ENCODE results near the gene SLC2A1.

Gene SLC2A1

GRCh38 chr1:42992054-42992571, 33.4 kb upstream of the SLC2A1 start:
- H3K4me1 Mint-ChIP-seq, result peaks cover 9 to 11% of the 10 kb centered on the region in 2 donors
- no peak for DNase-seq
- ATAC-seq (replicated peaks), result no peak
- H3K4me3 Mint-ChIP-seq, result no peak overlapping the region
- H3K9me3 Mint-ChIP-seq, result peaks cover 7 to 8% of the 10 kb centered on the region in 2 donors
- no peak overlapping the region for H3K27ac Mint-ChIP-seq
- no peaks in the 10 kb centered on the region for H3K27me3 Mint-ChIP-seq
- peaks cover 10% of the 10 kb centered on the region in 2 donors for H3K36me3 Mint-ChIP-seq

DNA sequence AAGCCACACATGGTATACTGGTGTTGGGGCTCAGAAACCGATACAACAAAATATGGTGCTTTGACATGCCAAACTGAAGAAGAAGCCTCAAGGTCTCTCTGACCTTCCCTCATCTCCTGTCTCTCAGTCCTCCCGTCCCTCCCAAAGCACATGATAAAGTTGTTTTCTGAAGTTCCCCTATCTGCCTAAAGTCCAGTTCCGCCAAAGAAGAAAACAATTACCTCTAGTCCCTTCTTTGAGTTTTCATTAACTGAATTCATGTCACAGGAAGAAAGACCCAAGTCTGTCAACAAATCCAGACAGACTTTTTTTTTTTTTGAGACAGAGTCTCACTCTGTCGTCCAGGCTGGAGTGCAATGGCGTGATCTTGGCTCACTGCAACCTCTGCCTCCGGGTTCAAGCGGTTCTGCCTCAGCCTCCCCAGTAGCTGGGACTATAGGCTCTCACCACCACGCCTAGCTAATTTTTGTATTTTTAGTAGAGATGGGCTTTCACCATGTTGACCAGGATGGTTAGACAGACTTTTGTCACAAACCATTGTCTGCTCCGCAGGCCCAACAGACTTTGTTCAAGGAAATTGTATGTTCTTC, 32.2 kb upstream of the SLC2A1 start:
- Mint-ChIP-seq H3K27me3 (no peaks in the 10 kb centered on the region), H3K36me3 (peaks cover 10% of the 10 kb centered on the region in 2 donors), H3K4me1 (peaks cover 9 to 11% of the 10 kb centered on the region in 2 donors), H3K4me3 (no peak overlapping the region), H3K9me3 (peaks cover 7 to 8% of the 10 kb centered on the region in 2 donors), H3K27ac (no peak overlapping the region)
- ATAC-seq (replicated peaks) (no peak), DNase-seq (no peak)

GRCh38 chr1:42983693-42984092, 25.0 kb upstream of the SLC2A1 start:
- ATAC-seq (replicated peaks), result no peak
- H3K27ac Mint-ChIP-seq, result peak overlapping the region; percentile 59

GRCh38 chr1:42983253-42983652, 24.6 kb upstream of the SLC2A1 start:
- Mint-ChIP-seq H3K27me3 (no peaks in the 10 kb centered on the region), H3K4me1 (peaks cover 20 to 26% of the 10 kb centered on the region in 2 donors), H3K4me3 (no peak overlapping the region), H3K27ac (no peak overlapping the region), H3K36me3 (peaks cover 7 to 9% of the 10 kb centered on the region in 2 donors), H3K9me3 (no peaks in the 10 kb centered on the region)
- ATAC-seq (replicated peaks) (no peak), DNase-seq (no peak)

More at GRCh38 chr1:42983693-42984092, 25.0 kb upstream of the SLC2A1 start:
- H3K27me3 Mint-ChIP-seq, result no peaks in the 10 kb centered on the region
- H3K4me1 Mint-ChIP-seq, result peaks cover 20 to 26% of the 10 kb centered on the region in 2 donors
- peaks cover 4 to 9% of the 10 kb centered on the region in 2 donors for H3K36me3 Mint-ChIP-seq
- no peak for DNase-seq
- no peak overlapping the region for H3K4me3 Mint-ChIP-seq
- no peaks in the 10 kb centered on the region for H3K9me3 Mint-ChIP-seq

- no peak overlapping the region for H3K4me3 Mint-ChIP-seq
- H3K27ac Mint-ChIP-seq, result no peak overlapping the region
- H3K27me3 Mint-ChIP-seq, result no peaks in the 10 kb centered on the region
- H3K9me3 Mint-ChIP-seq, result no peaks in the 10 kb centered on the region
- ATAC-seq (replicated peaks) (no peak), DNase-seq (no peak)
- H3K4me1 Mint-ChIP-seq, result peaks cover 20 to 26% of the 10 kb centered on the region in 2 donors
- peaks cover 9 to 13% of the 10 kb centered on the region in 2 donors for H3K36me3 Mint-ChIP-seq
Observed at GRCh38 chr1:42982641-42983040, 24.0 kb upstream of the SLC2A1 start.

- H3K27me3 Mint-ChIP-seq, result no peaks in the 10 kb centered on the region
- peaks cover 9 to 13% of the 10 kb centered on the region in 2 donors for H3K36me3 Mint-ChIP-seq
- DNase-seq, result no peak
- no peak overlapping the region for H3K4me3 Mint-ChIP-seq
- H3K9me3 Mint-ChIP-seq, result no peaks in the 10 kb centered on the region
- no peak overlapping the region for H3K27ac Mint-ChIP-seq
- peaks cover 20 to 26% of the 10 kb centered on the region in 2 donors for H3K4me1 Mint-ChIP-seq
- no peak for ATAC-seq (replicated peaks)
Observed at GRCh38 chr1:42981871-42982270, 23.2 kb upstream of the SLC2A1 start.

DNA sequence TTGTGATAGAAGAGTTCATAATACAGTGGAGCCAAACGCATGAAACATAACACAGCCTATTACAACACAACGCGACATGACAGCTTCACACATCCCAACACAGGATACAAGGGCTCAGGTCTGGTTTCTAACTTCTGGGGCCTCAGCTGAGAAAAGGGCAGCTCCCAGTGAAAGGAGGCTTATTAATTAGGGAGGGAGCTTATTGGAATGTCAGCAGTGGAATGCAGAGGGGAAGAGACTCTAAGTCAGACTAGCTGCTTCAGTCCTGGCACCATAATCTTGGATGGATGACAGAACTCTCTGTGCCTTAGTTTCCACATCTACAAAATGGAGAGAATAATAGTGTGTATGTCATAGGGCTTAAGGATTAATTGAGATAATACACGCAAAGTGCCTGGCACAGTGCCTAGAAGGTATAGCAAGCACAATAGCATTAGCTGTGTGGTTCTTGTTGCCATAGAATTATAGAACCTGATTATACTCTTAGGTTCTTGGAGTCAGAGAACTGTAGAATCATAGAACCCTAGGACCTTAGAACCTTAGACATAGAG, 22.7 kb upstream of the SLC2A1 start:
- ATAC-seq (replicated peaks) (no peak), DNase-seq (no peak)
- H3K4me1 Mint-ChIP-seq, result peaks cover 20 to 26% of the 10 kb centered on the region in 2 donors
- no peak overlapping the region for H3K27ac Mint-ChIP-seq
- no peaks in the 10 kb centered on the region for H3K27me3 Mint-ChIP-seq
- H3K9me3 Mint-ChIP-seq, result no peaks in the 10 kb centered on the region
- peaks cover 12 to 13% of the 10 kb centered on the region in 2 donors for H3K36me3 Mint-ChIP-seq
- H3K4me3 Mint-ChIP-seq, result no peak overlapping the region

DNA sequence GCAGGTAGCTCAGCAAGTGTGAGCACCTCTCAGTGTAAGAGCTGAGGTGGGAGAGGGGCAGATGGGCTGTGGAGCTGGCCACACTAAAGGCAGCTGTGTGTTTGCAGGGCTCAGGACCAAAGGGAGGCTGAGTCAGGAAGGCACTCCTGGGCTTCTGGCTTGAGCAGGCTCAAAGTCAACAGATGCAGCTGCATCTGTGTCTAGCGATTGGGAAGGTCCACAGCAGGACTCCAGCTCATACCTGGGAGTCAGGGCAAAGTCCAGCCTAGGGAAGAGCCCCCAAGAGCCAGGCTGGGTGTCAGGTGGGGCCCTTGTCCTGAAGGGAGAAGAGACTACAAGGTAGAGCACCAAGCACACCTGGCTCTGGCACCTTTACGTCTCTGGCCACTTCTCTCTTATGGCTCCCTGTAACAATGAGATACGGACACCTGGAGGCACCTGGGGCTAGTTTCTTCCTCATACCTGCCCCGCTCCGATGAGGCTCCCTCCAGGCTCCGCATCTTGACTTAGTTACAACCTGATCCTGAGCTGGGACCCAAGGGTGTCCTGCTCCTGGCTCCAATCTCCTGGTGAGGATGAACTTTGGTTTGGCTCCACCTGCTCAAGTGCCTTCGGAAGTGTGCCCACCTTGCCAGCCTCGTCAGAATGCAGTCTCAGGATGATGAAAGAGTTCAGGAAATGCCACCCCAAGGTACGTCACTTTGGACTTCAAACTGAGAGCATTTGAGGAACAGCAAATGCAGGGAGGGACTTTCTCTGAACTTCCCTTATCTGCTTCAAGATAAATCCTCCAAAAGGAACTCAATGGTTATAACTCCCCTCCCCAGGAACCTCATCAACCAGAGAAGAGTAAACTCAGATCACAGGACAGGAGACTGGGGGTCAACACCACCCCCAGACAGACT, 21.5 kb upstream of the SLC2A1 start:
- H3K4me3 Mint-ChIP-seq, result peak overlapping the region in 1 of 2 donors; percentile 54
- ATAC-seq (replicated peaks) (peak; percentile 84 to 95), DNase-seq (peak; percentile 35)
- peaks cover 20 to 27% of the 10 kb centered on the region in 2 donors for H3K4me1 Mint-ChIP-seq
- peak overlapping the region; percentile 95 for H3K27ac Mint-ChIP-seq
- no peaks in the 10 kb centered on the region for H3K9me3 Mint-ChIP-seq
- peaks cover 16 to 18% of the 10 kb centered on the region in 2 donors for H3K36me3 Mint-ChIP-seq
- H3K27me3 Mint-ChIP-seq, result no peaks in the 10 kb centered on the region

DNA sequence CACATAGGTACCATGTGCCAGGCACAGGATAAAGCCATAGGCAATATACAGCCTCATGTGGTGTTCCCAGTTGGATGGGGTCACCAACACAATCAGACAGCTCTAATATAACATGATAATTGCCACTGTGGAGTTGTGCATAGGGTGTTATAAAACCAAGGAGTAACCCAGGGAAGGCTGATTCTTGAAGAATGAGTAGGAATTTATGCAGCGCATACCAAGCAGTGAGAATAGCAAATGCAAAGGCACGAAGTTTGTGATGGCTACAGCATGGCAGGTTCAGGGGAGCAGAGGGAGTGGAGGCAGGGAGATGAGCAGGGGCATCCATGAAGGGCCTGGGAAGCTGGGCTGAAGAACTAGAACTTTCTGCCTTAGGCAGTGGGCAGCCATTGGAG, 20.4 kb upstream of the SLC2A1 start:
- H3K27me3 Mint-ChIP-seq, result no peaks in the 10 kb centered on the region
- no peak for DNase-seq
- H3K4me1 Mint-ChIP-seq, result peaks cover 20 to 31% of the 10 kb centered on the region in 2 donors
- H3K36me3 Mint-ChIP-seq, result peaks cover 21 to 22% of the 10 kb centered on the region in 2 donors
- ATAC-seq (replicated peaks), result no peak
- H3K27ac Mint-ChIP-seq, result no peak overlapping the region
- no peaks in the 10 kb centered on the region for H3K9me3 Mint-ChIP-seq
- no peak overlapping the region for H3K4me3 Mint-ChIP-seq

GRCh38 chr1:42978317-42979035, 19.8 kb upstream of the SLC2A1 start:
- H3K4me1 Mint-ChIP-seq, result peaks cover 20 to 31% of the 10 kb centered on the region in 2 donors
- H3K36me3 Mint-ChIP-seq, result peaks cover 21 to 22% of the 10 kb centered on the region in 2 donors
- H3K4me3 Mint-ChIP-seq, result no peak overlapping the region
- no peak overlapping the region for H3K27ac Mint-ChIP-seq
- no peaks in the 10 kb centered on the region for H3K9me3 Mint-ChIP-seq
- no peak for ATAC-seq (replicated peaks)
- no peaks in the 10 kb centered on the region for H3K27me3 Mint-ChIP-seq
- DNase-seq, result no peak

- DNase-seq, result no peak
- Mint-ChIP-seq H3K4me3 (no peak overlapping the region), H3K27me3 (no peaks in the 10 kb centered on the region), H3K4me1 (peaks cover 20 to 31% of the 10 kb centered on the region in 2 donors), H3K27ac (no peak overlapping the region), H3K36me3 (peaks cover 21 to 25% of the 10 kb centered on the region in 2 donors), H3K9me3 (no peaks in the 10 kb centered on the region)
- ATAC-seq (replicated peaks), result no peak
Observed at GRCh38 chr1:42977653-42978052, 19.0 kb upstream of the SLC2A1 start.

DNA sequence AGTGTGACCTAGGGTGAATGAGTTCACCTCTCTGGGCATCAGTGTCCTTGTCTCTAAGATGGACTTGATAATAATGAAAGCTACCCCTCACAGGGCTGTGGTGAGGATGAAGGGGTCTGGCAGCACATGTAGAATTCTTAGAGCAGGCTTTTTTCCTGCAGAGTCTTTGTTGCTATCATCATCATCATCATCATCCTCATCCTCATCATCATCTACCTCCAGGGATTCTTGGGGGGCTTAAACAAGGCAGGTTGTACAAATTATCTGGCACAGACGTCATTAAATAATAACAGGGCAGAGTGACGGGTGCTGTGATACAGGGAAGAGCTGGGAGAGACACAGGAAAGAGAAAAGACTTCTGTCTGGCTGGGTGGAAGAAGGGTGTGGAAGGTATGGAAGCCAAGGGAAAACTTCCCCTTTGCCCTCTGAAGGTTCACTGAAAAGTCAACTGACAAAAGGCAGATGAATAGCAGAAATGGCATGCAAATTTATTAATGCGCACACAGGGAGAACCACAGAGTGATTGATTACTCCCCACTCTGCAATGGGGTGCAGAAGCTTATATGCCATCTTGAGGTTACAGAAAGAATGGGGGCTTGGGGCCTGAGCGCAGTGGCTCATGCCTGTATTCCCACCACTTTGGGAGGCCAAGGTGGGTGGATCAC, 17.0 kb upstream of the SLC2A1 start:
- ATAC-seq (replicated peaks), result no peak
- no peak overlapping the region for H3K27ac Mint-ChIP-seq

GRCh38 chr1:42974767-42975437, 16.2 kb upstream of the SLC2A1 start:
- DNase-seq, result no peak
- no peak overlapping the region for H3K4me3 Mint-ChIP-seq
- H3K9me3 Mint-ChIP-seq, result no peaks in the 10 kb centered on the region
- ATAC-seq (replicated peaks), result no peak
- peaks cover 16 to 26% of the 10 kb centered on the region in 2 donors for H3K36me3 Mint-ChIP-seq
- peaks cover 7 to 16% of the 10 kb centered on the region in 2 donors for H3K4me1 Mint-ChIP-seq
- H3K27ac Mint-ChIP-seq, result no peak overlapping the region
- H3K27me3 Mint-ChIP-seq, result no peaks in the 10 kb centered on the region

More for the DNA sequence above, 17.0 kb upstream of the SLC2A1 start:
- Mint-ChIP-seq H3K4me3 (no peak overlapping the region), H3K27me3 (no peaks in the 10 kb centered on the region), H3K4me1 (peaks cover 14 to 24% of the 10 kb centered on the region in 2 donors), H3K9me3 (no peaks in the 10 kb centered on the region), H3K36me3 (peaks cover 16 to 26% of the 10 kb centered on the region in 2 donors)
- DNase-seq, result no peak

Measured in stimulated activated naive B cell treated with anti-CD40 and anti-IgM and Interleukin-4, amounts not matched to agents 10 μg/mL and 1 μg/mL and 100 μg/mL, for 72 hours (primary cell).